ENCODE results near the gene S100PBP.

DNA sequence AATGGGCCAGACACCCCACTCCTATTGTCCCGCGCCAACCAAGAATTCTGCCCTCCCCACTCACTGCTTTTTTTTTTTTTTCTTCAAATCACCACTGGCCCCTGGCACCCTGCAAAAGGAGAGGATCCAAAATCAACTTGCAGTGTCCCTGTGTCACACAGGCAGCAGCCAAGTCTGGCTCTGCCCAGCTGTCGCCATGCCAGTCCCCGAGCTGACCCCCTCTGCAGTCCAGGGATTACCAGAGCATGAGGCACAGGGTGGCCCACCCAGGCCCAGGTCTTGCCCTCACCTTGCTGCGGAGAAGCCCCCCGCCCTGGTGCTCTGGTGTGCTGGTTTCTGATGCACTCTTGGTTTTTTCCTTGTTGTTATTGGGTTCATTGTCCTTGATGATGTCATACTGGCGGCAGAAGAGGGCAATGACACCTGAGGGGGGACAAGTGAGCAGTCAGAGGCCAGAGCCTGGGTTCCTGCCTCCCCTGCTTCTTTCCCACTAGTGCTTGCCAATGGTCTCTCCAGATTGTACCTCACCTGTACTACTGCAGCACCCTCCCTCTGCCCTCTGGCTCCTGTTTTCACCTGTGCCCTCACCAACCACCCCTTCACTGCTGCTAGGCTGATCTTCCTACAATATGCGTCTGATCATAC, 47.0 kb downstream of the S100PBP start:
- TF ChIP-seq CTCF (conservative IDR thresholded peaks at IDR 0.05 in 1 of 2, IDR thresholded peaks at IDR 0.05 in 1 of 2; ENCODE audit: low read depth in 1 of 2, low read length in 2 of 2) (no peak), EZH2 (IDR thresholded peaks at IDR 0.05; ENCODE audit: low read length, missing control alignments) (no peak)
